HCT116 (cell line): ENCODE results near the gene EXOC4. TPM values are rescaled to one million over a fixed set of nuclear protein-coding genes. Genes with fewer than 3 reads are reported as not detected.

ENCODE experiments used
- ATAC-seq: fragments of 200-7000 bp; cut with Tn5 transposase; 2 replicates; pipeline ENCODE4 v1.9.1; 2020; ENCODE audit warnings: mild to moderate bottlenecking, moderate library complexity
- BruUV-seq: library from RNA; stranded (reverse); fragments of 400-500 nt; replicated peaks from 2 replicates; lab custom pipeline; 2021; lab: Mats Ljungman, UMichigan
- CTCF ChIA-PET: fragments of 300-600 bp; sonication (Branson Sonifier 250); formaldehyde crosslinking; loops from one replicate; lab custom pipeline; 2021; ENCODE audit warnings: antibody characterized with exemption; lab: Charles Lee
- POLR2A ChIA-PET: fragments of 300-600, 350-600 bp; sonication (Branson Sonifier 250); formaldehyde crosslinking; loops from one replicate; lab custom pipeline; 2021; ENCODE audit warnings: antibody characterized with exemption; lab: Charles Lee
- RAD21 ChIA-PET, 2 experiments: fragments of 300-600 bp; sonication (Branson Sonifier 250); formaldehyde crosslinking; loops; one replicate each; lab custom pipeline; 2023; ENCODE audit warnings: low total read pairs in 2 of 2; ENCODE audit not compliant: uncharacterized antibody in 2 of 2, unreplicated experiment in 2 of 2, low non-redundant PET in 1 of 2; lab: Charles Lee
- DNase-seq: peaks from one replicate; pipeline ENCODE4 v3.0.0-alpha.2; 2010; ENCODE audit warnings: low read depth, low spot score
- H2AFZ ChIP-seq: fragments of 200-600 bp; shearing (Covaris generic), sonication (generic); 2 replicates; pipeline ENCODE4 v1.6.1; 2017; ENCODE audit warnings: low read depth, mixed run types, mixed read lengths, antibody characterized with exemption, low read length; ENCODE audit not compliant: poor library complexity, severe bottlenecking
- H3K27ac ChIP-seq: 2 replicates; pipeline ENCODE4 v1.5.1; 2012; ENCODE audit warnings: low read depth, low read length
- H3K27me3 ChIP-seq: fragments of 200-600 bp; sonication (generic); 2 replicates; pipeline ENCODE4 v1.6.1; 2016; ENCODE audit warnings: mixed run types, low read length, mixed read lengths; ENCODE audit not compliant: insufficient read depth
- H3K36me3 ChIP-seq, 2 experiments: fragments of 200-500 bp in 1 of 2; fragments of 200-600 bp in 1 of 2; sonication (Bioruptor generic) in 1 of 2; sonication (generic) in 1 of 2; 2 replicates each; pipeline versions ENCODE4 v1.5.1 to v1.6.1; 2014 to 2016; ENCODE audit warnings: low read length in 2 of 2, inconsistent platforms in 1 of 2, mixed read lengths in 1 of 2, mixed run types in 1 of 2; ENCODE audit not compliant: insufficient read depth in 2 of 2, control insufficient read depth in 1 of 2
- H3K4me1 ChIP-seq, 2 experiments: fragments of 200-600 bp in 1 of 2; sonication (generic) in 1 of 2; 2 replicates each; pipeline versions ENCODE4 v1.5.1 to v1.6.1; 2012 to 2017; ENCODE audit warnings: low read length in 2 of 2, inconsistent platforms in 1 of 2, mild to moderate bottlenecking in 1 of 2, mixed read lengths in 1 of 2, mixed run types in 1 of 2, moderate library complexity in 1 of 2; ENCODE audit not compliant: insufficient read depth in 2 of 2, control insufficient read depth in 1 of 2
- H3K4me2 ChIP-seq: fragments of 200-600 bp; sonication (generic); 2 replicates; pipeline ENCODE4 v1.6.1; 2017; ENCODE audit warnings: mixed run types, low read length, mixed read lengths
- H3K4me3 ChIP-seq, 2 experiments: fragments of 200-600 bp in 1 of 2; sonication (generic) in 1 of 2; replicated peaks in 1 of 2; 2 replicates each; pipeline ENCODE4 v1.5.1; 2011 to 2016; ENCODE audit warnings: low read length in 2 of 2, control low read depth in 1 of 2, low read depth in 1 of 2, mild to moderate bottlenecking in 1 of 2, mixed read lengths in 1 of 2, mixed run types in 1 of 2
- H3K79me2 ChIP-seq: fragments of 200-600 bp; sonication (generic); 2 replicates; pipeline ENCODE4 v1.6.1; 2017; ENCODE audit warnings: mild to moderate bottlenecking, mixed run types, low read length, moderate library complexity, mixed read lengths; ENCODE audit not compliant: insufficient read depth
- H3K9ac ChIP-seq: fragments of 200-600 bp; sonication (generic); 2 replicates; pipeline ENCODE4 v1.6.1; 2016; ENCODE audit warnings: low read length, mixed read lengths
- H3K9me2 ChIP-seq: fragments of 200-600 bp; sonication (generic), shearing (Covaris generic); 2 replicates; pipeline ENCODE4 v1.6.1; 2017; ENCODE audit warnings: mixed run types, mild to moderate bottlenecking, moderate library complexity; ENCODE audit not compliant: insufficient read depth
- H3K9me3 ChIP-seq, 2 experiments: fragments of 200-500 bp in 1 of 2; fragments of 200-600 bp in 1 of 2; sonication (Bioruptor generic) in 1 of 2; sonication (generic) in 1 of 2; 2 replicates each; pipeline ENCODE4 v1.6.1; 2014 to 2017; ENCODE audit warnings: low read length in 2 of 2, mixed read lengths in 2 of 2, inconsistent platforms in 1 of 2, low read depth in 1 of 2, mild to moderate bottlenecking in 1 of 2, mixed run types in 1 of 2, moderate library complexity in 1 of 2; ENCODE audit not compliant: control insufficient read depth in 1 of 2, insufficient read depth in 1 of 2
- H4K20me1 ChIP-seq: fragments of 200-600 bp; sonication (generic), shearing (Covaris generic); 2 replicates; pipeline ENCODE4 v1.6.1; 2017; ENCODE audit warnings: mixed run types, mild to moderate bottlenecking, moderate library complexity; ENCODE audit not compliant: insufficient read depth
- ATF3 ChIP-seq: IDR thresholded peaks from 2 replicates; pipeline ENCODE4 v1.6.1; 2012
- CBX3 ChIP-seq: IDR thresholded peaks from 2 replicates; pipeline ENCODE4 v1.6.1; 2012; ENCODE audit warnings: low read depth
- EGR1 ChIP-seq: IDR thresholded peaks from 2 replicates; pipeline ENCODE4 v1.6.1; 2012; ENCODE audit warnings: low read depth
- ELF1 ChIP-seq: IDR thresholded peaks from 2 replicates; pipeline ENCODE4 v1.6.1; 2012; ENCODE audit warnings: low read depth, borderline replicate concordance
- EZH2phosphoT487 ChIP-seq: fragments of 200-600 bp; IDR thresholded peaks from 2 replicates; pipeline ENCODE4 v1.6.1; 2018; ENCODE audit warnings: antibody characterized with exemption, borderline replicate concordance
- JUND ChIP-seq: IDR thresholded peaks from 2 replicates; pipeline ENCODE4 v1.6.1; 2012
- POLR2A ChIP-seq: IDR thresholded peaks from 2 replicates; pipeline ENCODE4 v1.7.0; 2011; ENCODE audit warnings: borderline replicate concordance; ENCODE audit not compliant: insufficient read depth, insufficient read length; ENCODE audit errors: extremely low read depth
- POLR2AphosphoS5 ChIP-seq: IDR thresholded peaks from 2 replicates; pipeline ENCODE4 v1.6.1; 2011; ENCODE audit warnings: mild to moderate bottlenecking, low read depth, low read length, moderate library complexity
- RAD21 ChIP-seq: IDR thresholded peaks from 2 replicates; pipeline ENCODE4 v1.6.1; 2012; ENCODE audit warnings: low read depth, mild to moderate bottlenecking
- SP1 ChIP-seq: IDR thresholded peaks from 2 replicates; pipeline ENCODE4 v1.6.1; 2012; ENCODE audit warnings: low read depth
- SRF ChIP-seq: IDR thresholded peaks from 2 replicates; pipeline ENCODE4 v1.6.1; 2012; ENCODE audit warnings: low read depth
- ZBTB33 ChIP-seq: IDR thresholded peaks from 2 replicates; pipeline ENCODE4 v1.6.1; 2011; ENCODE audit warnings: mild to moderate bottlenecking, low read length, moderate library complexity; ENCODE audit not compliant: insufficient replicate concordance; ENCODE audit errors: extremely low read depth
- ZFX ChIP-seq: fragments of 450-650 bp; IDR thresholded peaks from 2 replicates; pipeline ENCODE4 v1.6.1; 2017
- intact Hi-C: fragments of 100-400 bp; cut with micrococcal nuclease; formaldehyde crosslinking; loops from 2 replicates; pipeline ENCODE4 v1.10.0; 2022
- total RNA-seq: library from RNA; stranded (reverse); gene quantifications from one replicate; pipeline ENCODE4 v1.2.1, GENCODE V29; 2021; ENCODE audit not compliant: unreplicated experiment

The EXOC4 gene
- total RNA-seq, 1 experiment from 2014 or later = 40.3 TPM

DNA sequence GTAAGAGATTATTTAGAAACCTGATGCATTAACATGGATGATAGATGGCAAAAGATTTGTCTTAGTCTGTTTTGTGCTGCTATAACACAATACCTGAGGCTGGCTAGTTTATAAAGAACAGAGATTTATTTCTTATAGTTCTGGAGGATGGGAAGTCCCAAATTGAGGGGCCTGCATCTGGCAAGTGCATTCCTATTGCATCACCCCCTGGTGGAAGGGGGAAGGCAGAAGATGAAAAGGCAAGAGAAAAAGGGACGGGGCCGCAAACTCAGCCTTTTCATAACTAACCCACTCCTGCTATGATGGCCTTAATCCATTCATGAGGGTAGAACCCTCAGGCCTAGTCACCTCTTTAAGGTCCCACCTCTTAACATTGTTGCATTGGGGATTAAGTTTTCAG lies 720.8 kb downstream of the EXOC4 start:
- H3K27me3 ChIP-seq = no peaks in the 10 kb centered on the region
- H2AFZ ChIP-seq = no peak overlapping the region
- no peak overlapping the region for H3K27ac ChIP-seq
- ChIA-PET POLR2A (no interaction called here), CTCF (no interaction called here), RAD21 (no interaction called here)
- H3K9ac ChIP-seq = no peak overlapping the region
- no peak overlapping the region for H3K4me3 ChIP-seq
- TF ChIP-seq ELF1 = no peak
- no peak for TF ChIP-seq RAD21
- TF ChIP-seq ZBTB33 = no peak
- no peak for TF ChIP-seq POLR2A
- TF ChIP-seq POLR2AphosphoS5 = no peak
- no peak for TF ChIP-seq ZFX
- no peak for TF ChIP-seq CBX3
- no peak for TF ChIP-seq EZH2phosphoT487
- no peak for TF ChIP-seq JUND
- TF ChIP-seq EGR1 = no peak
- no peak for TF ChIP-seq ATF3
- no peak for TF ChIP-seq SP1
- no peak for TF ChIP-seq SRF
- no TSS peak for BruUV-seq
- no peaks in the 10 kb centered on the region for H3K9me2 ChIP-seq
- no peaks in the 10 kb centered on the region for H3K79me2 ChIP-seq
- intact Hi-C loops = no loop called here
- H3K4me2 ChIP-seq = no peak overlapping the region
- no peaks in the 10 kb centered on the region for H3K9me3 ChIP-seq
- H3K36me3 ChIP-seq = no peaks in the 10 kb centered on the region
- ATAC-seq (no peak), DNase-seq (no peak)
- H4K20me1 ChIP-seq = no peaks in the 10 kb centered on the region
- no peaks in the 10 kb centered on the region for H3K4me1 ChIP-seq
